ENCODE results near the gene CDHR3.

DNA sequence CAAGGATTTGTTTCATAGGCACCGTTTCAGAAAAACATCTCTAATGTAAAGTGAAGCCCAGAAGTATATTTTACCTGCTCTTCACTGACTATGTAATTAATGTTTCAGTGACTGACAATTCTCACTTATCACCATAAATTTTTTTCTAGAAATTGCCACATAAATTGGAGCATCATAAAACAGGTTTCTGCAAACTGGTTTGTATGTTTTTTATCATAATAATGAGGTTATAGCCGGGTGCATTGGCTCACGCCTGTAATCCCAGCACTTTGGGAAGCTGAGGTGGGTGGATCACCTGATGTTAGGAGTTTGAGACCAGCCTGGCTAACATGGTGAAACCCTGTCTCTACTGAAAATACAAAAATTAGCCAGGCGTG is 109.6 kb downstream of the CDHR3 start:
- TF ChIP-seq, protein P1, sequence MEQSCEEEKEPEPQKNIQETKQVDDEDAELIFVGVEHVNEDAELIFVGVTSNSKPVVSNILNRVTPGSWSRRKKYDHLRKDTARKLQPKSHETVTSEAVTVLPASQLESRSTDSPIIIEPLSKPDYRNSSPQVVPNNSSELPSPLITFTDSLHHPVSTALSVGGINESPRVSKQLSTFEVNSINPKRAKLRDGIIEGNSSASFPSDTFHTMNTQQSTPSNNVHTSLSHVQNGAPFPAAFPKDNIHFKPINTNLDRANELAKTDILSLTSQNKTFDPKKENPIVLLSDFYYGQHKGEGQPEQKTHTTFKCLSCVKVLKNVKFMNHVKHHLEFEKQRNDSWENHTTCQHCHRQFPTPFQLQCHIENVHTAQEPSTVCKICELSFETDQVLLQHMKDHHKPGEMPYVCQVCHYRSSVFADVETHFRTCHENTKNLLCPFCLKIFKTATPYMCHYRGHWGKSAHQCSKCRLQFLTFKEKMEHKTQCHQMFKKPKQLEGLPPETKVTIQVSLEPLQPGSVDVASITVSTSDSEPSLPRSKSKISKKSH (CRISPR knock-in tag; IDR thresholded peaks at IDR 0.05) = no peak
- TF ChIP-seq BRD4 (IDR thresholded peaks at IDR 0.05) = no peak
- TF ChIP-seq LEF1 (IDR thresholded peaks at IDR 0.05) = no peak
- no peak for TF ChIP-seq SIN3A (IDR thresholded peaks at IDR 0.05; ENCODE audit: borderline replicate concordance in 2 of 2, control insufficient read depth in 1 of 2, low read depth in 2 of 2, low read length in 2 of 2)
- no peak for TF ChIP-seq ZNF12 (CRISPR knock-in tag; IDR thresholded peaks at IDR 0.05)
- TF ChIP-seq ZNF263 (CRISPR knock-in tag; IDR thresholded peaks at IDR 0.05; ENCODE audit: borderline replicate concordance) = no peak
- no peak for TF ChIP-seq EP300 (IDR thresholded peaks at IDR 0.05; ENCODE audit: low read length)
- TF ChIP-seq SRSF1 (IDR thresholded peaks at IDR 0.05; ENCODE audit: low read depth, low read length) = no peak
- TF ChIP-seq ZKSCAN3 (CRISPR knock-in tag; IDR thresholded peaks at IDR 0.05) = no peak
- TF ChIP-seq ZNF133 (CRISPR knock-in tag; IDR thresholded peaks at IDR 0.05) = no peak
- no peak for TF ChIP-seq ZNF384 (IDR thresholded peaks at IDR 0.05; ENCODE audit: low read depth, low read length)
- 0 out of 4 replicates have a peak, but pooled peaks of 1 of the 2 experiments have one; percentile 6 for TF ChIP-seq MAZ (CRISPR knock-in tag; conservative IDR thresholded peaks at IDR 0.05 in 1 of 2, IDR thresholded peaks at IDR 0.05 in 1 of 2)

Data from K562 (cell line).